H1 (cell line): ENCODE data around the gene DUSP18. TPM values are rescaled to one million over a fixed set of nuclear protein-coding genes. Genes with fewer than 3 reads are reported as not detected.

ENCODE experiments used
- CTCF ChIA-PET: fragments of 300-600 bp; sonication (Branson Sonifier 250); formaldehyde crosslinking; loops from one replicate; lab custom pipeline; 2021; ENCODE audit not compliant: partially characterized antibody; lab: Charles Lee
- POLR2A ChIA-PET: fragments of 300-600 bp; sonication (Branson Sonifier 250); formaldehyde crosslinking; loops from one replicate; lab custom pipeline; 2021; ENCODE audit warnings: inconsistent platforms; ENCODE audit not compliant: partially characterized antibody; lab: Charles Lee
- DNase-seq, 2 experiments: peaks; one replicate each; pipeline versions ENCODE4 v3.0.0 to v3.0.0-alpha.2; 2010 to 2022; ENCODE audit warnings: low spot score in 2 of 2, low read depth in 1 of 2, mixed read lengths in 1 of 2
- FAIRE-seq: peaks from 2 replicates; lab custom pipeline; 2011; peaks lifted over from hg19 to GRCh38; lab: Jason Lieb, UNC
- H2AFZ ChIP-seq: 2 replicates; pipeline ENCODE4 v1.8.1; 2012; ENCODE audit warnings: low read length, inconsistent platforms
- H2AK5ac ChIP-seq: 2 replicates; pipeline ENCODE4 v1.6.1; 2013; ENCODE audit warnings: low read depth, low read length
- H2BK120ac ChIP-seq: replicated peaks from 2 replicates; pipeline ENCODE3; 2013; ENCODE audit warnings: low read depth, low read length, inconsistent platforms
- H2BK12ac ChIP-seq: 2 replicates; pipeline ENCODE4 v1.6.1; 2013; ENCODE audit warnings: low read depth, low read length
- H2BK15ac ChIP-seq: 2 replicates; pipeline ENCODE4 v1.6.1; 2013; ENCODE audit warnings: low read length
- H2BK20ac ChIP-seq: 2 replicates; pipeline ENCODE4 v1.6.1; 2013; ENCODE audit warnings: low read length
- H2BK5ac ChIP-seq: 2 replicates; pipeline ENCODE4 v1.6.1; 2013; ENCODE audit warnings: low read depth, low read length
- H3K14ac ChIP-seq: 2 replicates; pipeline ENCODE4 v1.6.1; 2013; ENCODE audit warnings: inconsistent platforms; ENCODE audit not compliant: insufficient read length
- H3K18ac ChIP-seq: 2 replicates; pipeline ENCODE4 v1.6.1; 2013; ENCODE audit warnings: low read length; ENCODE audit errors: extremely low read depth
- H3K23ac ChIP-seq: 2 replicates; pipeline ENCODE4 v1.6.1; 2013; ENCODE audit warnings: inconsistent platforms; ENCODE audit not compliant: insufficient read length
- H3K23me2 ChIP-seq: 2 replicates; pipeline ENCODE4 v1.6.1; 2013; ENCODE audit warnings: low read depth, low read length
- H3K27ac ChIP-seq: 2 replicates; pipeline ENCODE4 v1.6.1; 2011; ENCODE audit warnings: low read depth, low read length, inconsistent platforms
- H3K27me3 ChIP-seq, 4 experiments: replicated peaks in 1 of 4; 1 replicate in 1 of 4; 2 replicates in 3 of 4; pipeline versions ENCODE4 v1.6.1 to v1.8.1; 2011 to 2013; ENCODE audit warnings: low read length in 3 of 4, mild to moderate bottlenecking in 3 of 4, inconsistent platforms in 2 of 4, mixed read lengths in 2 of 4, moderate library complexity in 1 of 4; ENCODE audit not compliant: control insufficient read depth in 3 of 4, insufficient read depth in 3 of 4; ENCODE audit errors: extremely low read depth in 1 of 4
- H3K36me3 ChIP-seq, 4 experiments: 2 replicates each; pipeline versions ENCODE4 v1.6.1 to v1.8.1; 2011 to 2013; ENCODE audit warnings: mild to moderate bottlenecking in 4 of 4, low read length in 3 of 4, moderate library complexity in 2 of 4, control low read depth in 1 of 4, inconsistent platforms in 1 of 4; ENCODE audit not compliant: insufficient read depth in 4 of 4, control insufficient read depth in 2 of 4
- H3K4ac ChIP-seq: replicated peaks from 2 replicates; pipeline ENCODE3; 2013; ENCODE audit warnings: low read length, low read depth, mixed read lengths, inconsistent platforms; ENCODE audit not compliant: insufficient read length
- H3K4me1 ChIP-seq, 4 experiments: replicated peaks in 1 of 4; 1 replicate in 1 of 4; 2 replicates in 3 of 4; pipeline versions ENCODE4 v1.6.1 to v1.8.1; 2011 to 2013; ENCODE audit warnings: low read length in 3 of 4, inconsistent platforms in 2 of 4, mixed read lengths in 1 of 4; ENCODE audit not compliant: insufficient read depth in 4 of 4, control insufficient read depth in 3 of 4
- H3K4me2 ChIP-seq, 2 experiments: 2 replicates each; pipeline versions ENCODE4 v1.6.1 to v1.8.1; 2011 to 2013; ENCODE audit warnings: low read depth in 2 of 2, low read length in 2 of 2, control low read depth in 1 of 2, inconsistent platforms in 1 of 2, mild to moderate bottlenecking in 1 of 2; ENCODE audit not compliant: insufficient read depth in 1 of 2
- H3K4me3 ChIP-seq, 4 experiments: fragments of 200-600, 300-600 bp in 1 of 4; sonication (generic), shearing (Covaris generic), sonication (Bioruptor Twin) in 1 of 4; 2 replicates each; pipeline versions ENCODE4 v1.5.1 to v1.8.1; 2011 to 2016; ENCODE audit warnings: low read length in 4 of 4, low read depth in 3 of 4, control low read depth in 2 of 4, inconsistent platforms in 2 of 4, mild to moderate bottlenecking in 2 of 4, mixed read lengths in 1 of 4, moderate library complexity in 1 of 4; ENCODE audit not compliant: insufficient read depth in 2 of 4; ENCODE audit errors: extremely low read depth in 1 of 4
- H3K56ac ChIP-seq: replicated peaks from 2 replicates; pipeline ENCODE3; 2013; ENCODE audit warnings: low read depth, mild to moderate bottlenecking, mixed read lengths, low read length, inconsistent platforms; ENCODE audit not compliant: insufficient read length
- H3K79me1 ChIP-seq: 2 replicates; pipeline ENCODE4 v1.6.1; 2013; ENCODE audit warnings: low read depth, low read length, control low read depth
- H3K79me2 ChIP-seq, 2 experiments: 2 replicates each; pipeline versions ENCODE4 v1.6.1 to v1.8.1; 2012 to 2013; ENCODE audit warnings: low read length in 2 of 2, mild to moderate bottlenecking in 2 of 2, inconsistent platforms in 1 of 2; ENCODE audit not compliant: insufficient read depth in 2 of 2, control insufficient read depth in 1 of 2
- H3K9ac ChIP-seq, 4 experiments: replicated peaks in 1 of 4; 1 replicate in 1 of 4; 2 replicates in 3 of 4; pipeline versions ENCODE4 v1.6.1 to v1.8.1; 2011 to 2013; ENCODE audit warnings: low read depth in 3 of 4, low read length in 3 of 4, control low read depth in 2 of 4, mild to moderate bottlenecking in 2 of 4, moderate library complexity in 2 of 4, inconsistent platforms in 1 of 4; ENCODE audit errors: extremely low read depth in 1 of 4
- H3K9me3 ChIP-seq, 2 experiments: 2 replicates each; pipeline versions ENCODE4 v1.6.1 to v1.8.1; 2012 to 2013; ENCODE audit warnings: mild to moderate bottlenecking in 2 of 2, moderate library complexity in 2 of 2, control low read depth in 1 of 2, inconsistent platforms in 1 of 2, low read depth in 1 of 2, low read length in 1 of 2, mixed read lengths in 1 of 2; ENCODE audit not compliant: insufficient read depth in 2 of 2
- H4K20me1 ChIP-seq, 2 experiments: replicated peaks in 1 of 2; 2 replicates each; pipeline versions ENCODE3 to v1.8.1; 2011 to 2013; ENCODE audit warnings: inconsistent platforms in 2 of 2, low read length in 2 of 2, mild to moderate bottlenecking in 1 of 2; ENCODE audit not compliant: insufficient read depth in 2 of 2, control insufficient read depth in 1 of 2
- H4K5ac ChIP-seq: 2 replicates; pipeline ENCODE4 v1.6.1; 2013; ENCODE audit warnings: low read length, low read depth, mixed read lengths, inconsistent platforms; ENCODE audit not compliant: insufficient read length
- H4K8ac ChIP-seq: 2 replicates; pipeline ENCODE4 v1.8.0; 2013; ENCODE audit warnings: mild to moderate bottlenecking, moderate library complexity, low read length, inconsistent platforms; ENCODE audit not compliant: insufficient read depth; ENCODE audit errors: extremely low read depth
- H4K91ac ChIP-seq: replicated peaks from 2 replicates; pipeline ENCODE3; 2013; ENCODE audit warnings: low read length, mixed read lengths, inconsistent platforms; ENCODE audit not compliant: insufficient read length
- ASH2L ChIP-seq: fragments of 200-600, 300-600 bp; sonication (generic); IDR thresholded peaks from one replicate; pipeline ENCODE4 v1.7.1; 2017; ENCODE audit warnings: low read length
- ATF2 ChIP-seq: IDR thresholded peaks from 2 replicates; pipeline ENCODE4 v1.6.1; 2012; ENCODE audit warnings: low read length, inconsistent platforms
- CBX5 ChIP-seq: fragments of 300-800, 300-1000 bp; sonication (generic); IDR thresholded peaks from 2 replicates; pipeline ENCODE4 v1.7.1; 2016; ENCODE audit warnings: antibody characterized with exemption, low read length, low read depth
- FOSL1 ChIP-seq: IDR thresholded peaks from 2 replicates; pipeline ENCODE4 v1.6.1; 2011; ENCODE audit warnings: mild to moderate bottlenecking, low read depth, low read length, moderate library complexity; ENCODE audit not compliant: insufficient read depth
- KDM1A ChIP-seq: fragments of 200-600, 300-600 bp; sonication (generic); IDR thresholded peaks from 2 replicates; pipeline ENCODE4 v1.7.1; 2016; ENCODE audit warnings: mild to moderate bottlenecking, low read length, borderline replicate concordance
- MAFK ChIP-seq: IDR thresholded peaks from 2 replicates; pipeline ENCODE4 v1.6.1; 2012; ENCODE audit warnings: low read depth, mild to moderate bottlenecking, improper control_type of control experiment, low read length
- NANOG ChIP-seq: IDR thresholded peaks from 2 replicates; pipeline ENCODE4 v1.6.1; 2011; ENCODE audit warnings: low read length, low read depth, mild to moderate bottlenecking, inconsistent platforms; ENCODE audit not compliant: insufficient read depth, poor library complexity, severe bottlenecking
- POLR2A ChIP-seq, 2 experiments: IDR thresholded peaks; 1 replicate in 1 of 2; 2 replicates in 1 of 2; pipeline ENCODE4 v1.6.1; 2011; ENCODE audit warnings: low read depth in 2 of 2, low read length in 2 of 2, mild to moderate bottlenecking in 2 of 2; ENCODE audit errors: control extremely low read depth in 1 of 2
- POU5F1 ChIP-seq: IDR thresholded peaks from 2 replicates; pipeline ENCODE4 v1.6.1; 2011; ENCODE audit warnings: low read depth, mild to moderate bottlenecking, low read length, moderate library complexity
- RXRA ChIP-seq: IDR thresholded peaks from 2 replicates; pipeline ENCODE4 v1.6.1; 2011; ENCODE audit warnings: low read depth, mild to moderate bottlenecking, low read length, moderate library complexity; ENCODE audit not compliant: insufficient read depth
- SP1 ChIP-seq: IDR thresholded peaks from 2 replicates; pipeline ENCODE4 v1.6.1; 2011; ENCODE audit warnings: low read depth, low read length
- SP2 ChIP-seq: IDR thresholded peaks from 2 replicates; pipeline ENCODE4 v1.6.1; 2012; ENCODE audit warnings: mild to moderate bottlenecking, low read length, inconsistent platforms
- TAF1 ChIP-seq: IDR thresholded peaks from 2 replicates; pipeline ENCODE4 v1.6.1; 2011; ENCODE audit warnings: mild to moderate bottlenecking, low read depth, low read length
- TAF7 ChIP-seq: optimal IDR thresholded peaks from 2 replicates; pipeline ENCODE3; 2011; ENCODE audit warnings: low read depth, mild to moderate bottlenecking, inconsistent platforms, low read length, moderate library complexity, borderline replicate concordance
- WGBS, 2 experiments: shearing (Covaris generic) in 1 of 2; methylation state at CpG; one replicate each; pipeline versions ENCODE4 v1.1.6 to v1.1.7; 2013 to 2015; ENCODE audit warnings: low lambda C conversion rate in 2 of 2, mixed read lengths in 2 of 2, inconsistent platforms in 1 of 2, low coverage in 1 of 2, missing lambda C conversion rate in 1 of 2; ENCODE audit not compliant: insufficient replicate concordance in 2 of 2, insufficient coverage in 1 of 2, insufficient read length in 1 of 2; ENCODE audit errors: extremely low coverage in 1 of 2, missing lambda C conversion rate in 1 of 2; 5-methylcytosine and 5-hydroxymethylcytosine counted together
- polyA plus RNA-seq, 7 experiments: library from polyadenylated mRNA; depleted of rRNA in 3 of 7; stranded (reverse) in 5 of 7; unstranded in 2 of 7; fragments of >200 nt in 5 of 7; fragments of 200-250 nt in 2 of 7; gene quantifications; 1 replicate in 5 of 7; 2 replicates in 1 of 7; 4 replicates in 1 of 7; pipeline versions ENCODE4 v1.2.1 to v1.2.3, GENCODE V29; 2011 to 2013; ENCODE audit warnings: missing spikeins in 2 of 7, mixed read lengths in 2 of 7
- total RNA-seq: library from RNA; stranded (reverse); fragmentation: NEBNext Ultra II Directional; extraction: Animal tissue kit (Norgen Biotek cat#: 25700); gene quantifications from 2 replicates; pipeline ENCODE4 v1.2.1, GENCODE V29; 2021

The DUSP18 gene
- total and polyA plus RNA-seq, 2 of the 8 experiments (the other 6 are each of a cell fraction or from before 2014, with no cell fraction given) = 2.6 to 7.3 TPM

GRCh38 chr22:30652852-30653251 lies 14.8 kb downstream of the DUSP18 start:
- Histone ChIP-seq H2BK12ac (0 out of 2 replicates have a peak overlapping the region, but pooled peaks have one; percentile 11), H3K4me2 (no peak overlapping the region), H3K79me1 (no peaks in the 10 kb centered on the region), H3K4me3 (no peak overlapping the region), H3K23me2 (no peaks in the 10 kb centered on the region), H3K27ac (no peak overlapping the region), H3K9ac (no peak overlapping the region), H3K27me3 (no peaks in the 10 kb centered on the region), H2AK5ac (peak overlapping the region; percentile 88), H3K79me2 (no peaks in the 10 kb centered on the region), H2BK15ac (no peak overlapping the region), H4K8ac (no peak overlapping the region), H4K91ac (peak overlapping the region; percentile 50), H3K4me1 (peaks cover 3 to 10% (median 5%) of the 10 kb centered on the region in 4 experiments; a peak in 6 of 7 replicates), H3K9me3 (no peaks in the 10 kb centered on the region), H4K20me1 (no peaks in the 10 kb centered on the region), H3K56ac (no peak overlapping the region), H3K36me3 (no peaks in the 10 kb centered on the region), H2AFZ (no peak overlapping the region), H2BK5ac (no peak overlapping the region), H4K5ac (no peak overlapping the region), H3K23ac (no peak overlapping the region), H3K4ac (peak overlapping the region; percentile 88), H3K14ac (no peak overlapping the region), H2BK120ac (peak overlapping the region; percentile 67), H2BK20ac (no peak overlapping the region), H3K18ac (no peak overlapping the region)
- no peak for DNase-seq
- FAIRE-seq = no peak
- CTCF ChIA-PET = interaction anchor here (1.2 to 10.5 kb wide), 2 partner anchors 9 to 18 kb away, joined by 3 to 74 read pairs; partner anchors contain the start of gene SLC35E4
- POLR2A ChIA-PET = no interaction called here
- 88% methylated on average over 2 of the region's 2 CpGs; no CpG with 5 or more reads in 1 of the 2 experiments for WGBS, 2 experiments
- TF ChIP-seq SP1 (no peak), KDM1A (no peak), MAFK (no peak), ASH2L (no peak), NANOG (no peak), FOSL1 (no peak), CBX5 (no peak), TAF7 (no peak), SP2 (no peak), POU5F1 (no peak), RXRA (no peak), ATF2 (no peak), POLR2A (IDR thresholded peaks at IDR 0.05; ENCODE audit: control extremely low read depth in 1 of 2, low read depth in 2 of 2, low read length in 2 of 2) (no peak), TAF1 (no peak)
